Measurements from ENCODE around the gene MCM9.

MCM9 gene

DNA sequence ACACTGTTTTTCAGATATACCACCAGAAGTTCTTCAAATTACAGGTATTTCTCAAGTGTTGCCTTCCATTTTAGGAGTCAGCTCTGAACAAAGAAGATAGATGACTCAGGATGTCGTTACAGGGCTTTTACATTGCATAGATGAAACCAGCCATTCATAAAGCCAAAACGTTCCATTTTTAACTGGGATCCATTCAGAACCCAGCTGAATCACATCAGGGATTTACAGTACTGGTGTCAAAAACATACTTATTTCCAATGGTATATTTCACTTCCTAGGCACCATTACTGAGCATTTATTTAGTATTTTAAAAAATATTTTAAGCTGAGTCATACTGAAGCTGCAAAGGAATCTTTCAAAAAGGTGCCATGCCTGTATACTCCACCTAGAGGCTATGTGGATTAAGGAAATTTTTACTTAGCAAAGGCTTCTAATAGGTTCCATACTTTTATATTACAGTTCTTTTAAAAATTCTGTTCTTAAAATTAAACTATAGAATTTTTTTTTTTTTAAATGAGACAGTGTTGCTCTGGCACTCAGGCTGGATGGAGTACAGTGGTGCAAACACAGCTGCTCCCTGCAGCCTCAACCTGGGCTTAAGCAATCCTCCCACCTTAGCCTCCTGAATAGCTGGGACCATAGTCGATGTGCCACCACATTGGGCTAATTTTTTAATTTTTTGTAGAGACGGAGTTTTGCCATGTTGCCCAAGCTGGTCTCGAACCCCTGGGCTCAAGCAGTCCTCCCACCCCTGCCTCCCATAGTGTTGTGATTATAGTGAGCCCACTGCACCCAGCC lies 38.4 kb downstream of the MCM9 start (continued):
- peak; percentile 71; the same call in 1 of the 2 replicates for TF ChIP-seq MYNN (tag by site-specific recombination; IDR thresholded peaks at IDR 0.05; ENCODE audit: borderline replicate concordance)
- TF ChIP-seq ZBTB20 (tag by site-specific recombination; IDR thresholded peaks at IDR 0.05) = peak; percentile 30; the same call in 1 of the 2 replicates
- TF ChIP-seq ZNF664 (tag by site-specific recombination; IDR thresholded peaks at IDR 0.05) = 0 out of 2 replicates have a peak, but pooled peaks have one; percentile 25
- no peak for TF ChIP-seq SP2 (tag by site-specific recombination; IDR thresholded peaks at IDR 0.05)
- TF ChIP-seq, protein P1, sequence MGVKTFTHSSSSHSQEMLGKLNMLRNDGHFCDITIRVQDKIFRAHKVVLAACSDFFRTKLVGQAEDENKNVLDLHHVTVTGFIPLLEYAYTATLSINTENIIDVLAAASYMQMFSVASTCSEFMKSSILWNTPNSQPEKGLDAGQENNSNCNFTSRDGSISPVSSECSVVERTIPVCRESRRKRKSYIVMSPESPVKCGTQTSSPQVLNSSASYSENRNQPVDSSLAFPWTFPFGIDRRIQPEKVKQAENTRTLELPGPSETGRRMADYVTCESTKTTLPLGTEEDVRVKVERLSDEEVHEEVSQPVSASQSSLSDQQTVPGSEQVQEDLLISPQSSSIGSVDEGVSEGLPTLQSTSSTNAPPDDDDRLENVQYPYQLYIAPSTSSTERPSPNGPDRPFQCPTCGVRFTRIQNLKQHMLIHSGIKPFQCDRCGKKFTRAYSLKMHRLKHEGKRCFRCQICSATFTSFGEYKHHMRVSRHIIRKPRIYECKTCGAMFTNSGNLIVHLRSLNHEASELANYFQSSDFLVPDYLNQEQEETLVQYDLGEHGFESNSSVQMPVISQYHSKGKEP (tag by site-specific recombination; IDR thresholded peaks at IDR 0.05) = peak; percentile 22; the same call in 1 of the 2 replicates
- TF ChIP-seq, protein P2, sequence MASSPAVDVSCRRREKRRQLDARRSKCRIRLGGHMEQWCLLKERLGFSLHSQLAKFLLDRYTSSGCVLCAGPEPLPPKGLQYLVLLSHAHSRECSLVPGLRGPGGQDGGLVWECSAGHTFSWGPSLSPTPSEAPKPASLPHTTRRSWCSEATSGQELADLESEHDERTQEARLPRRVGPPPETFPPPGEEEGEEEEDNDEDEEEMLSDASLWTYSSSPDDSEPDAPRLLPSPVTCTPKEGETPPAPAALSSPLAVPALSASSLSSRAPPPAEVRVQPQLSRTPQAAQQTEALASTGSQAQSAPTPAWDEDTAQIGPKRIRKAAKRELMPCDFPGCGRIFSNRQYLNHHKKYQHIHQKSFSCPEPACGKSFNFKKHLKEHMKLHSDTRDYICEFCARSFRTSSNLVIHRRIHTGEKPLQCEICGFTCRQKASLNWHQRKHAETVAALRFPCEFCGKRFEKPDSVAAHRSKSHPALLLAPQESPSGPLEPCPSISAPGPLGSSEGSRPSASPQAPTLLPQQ (tag by site-specific recombination; IDR thresholded peaks at IDR 0.05) = no peak
- no peak for TF ChIP-seq ZNF707 (tag by site-specific recombination; IDR thresholded peaks at IDR 0.05)
- peak; percentile 61; the same call in 1 of the 2 replicates for TF ChIP-seq PRDM10 (tag by site-specific recombination; IDR thresholded peaks at IDR 0.05)
- TF ChIP-seq KLF8 (tag by site-specific recombination; IDR thresholded peaks at IDR 0.05) = 0 out of 2 replicates have a peak, but pooled peaks have one; percentile 17
- TF ChIP-seq AEBP2 (tag by site-specific recombination; IDR thresholded peaks at IDR 0.05; ENCODE audit: borderline replicate concordance) = no peak
- TF ChIP-seq HOXD13 (CRISPR knock-in tag; IDR thresholded peaks at IDR 0.05; ENCODE audit: borderline replicate concordance) = no peak
- TF ChIP-seq ZNF626 (tag by site-specific recombination; IDR thresholded peaks at IDR 0.05) = no peak

GRCh38 chr6:118895859-118896258 lies 39.1 kb downstream of the MCM9 start:
- TF ChIP-seq ZXDB (tag by site-specific recombination; IDR thresholded peaks at IDR 0.05) (no peak), ZBTB26 (tag by site-specific recombination; optimal IDR thresholded peaks at IDR 0.05) (no peak), ZBTB17 (tag by site-specific recombination; IDR thresholded peaks at IDR 0.05) (0 out of 2 replicates have a peak, but pooled peaks have one; percentile 7), ZNF747 (tag by site-specific recombination; IDR thresholded peaks at IDR 0.05) (no peak), BCL11A (tag by site-specific recombination; IDR thresholded peaks at IDR 0.05; ENCODE audit: low read depth) (no peak), ZNF529 (tag by site-specific recombination; IDR thresholded peaks at IDR 0.05; ENCODE audit: insufficient replicate concordance) (no peak), ZNF354C (tag by site-specific recombination; IDR thresholded peaks at IDR 0.05; ENCODE audit: borderline replicate concordance, low read depth) (no peak), ZNF350 (tag by site-specific recombination; IDR thresholded peaks at IDR 0.05) (no peak), ZNF335 (tag by site-specific recombination; conservative IDR thresholded peaks at IDR 0.05) (0 out of 2 replicates have a peak, but pooled peaks have one; percentile 40), ZBTB7A (tag by site-specific recombination; IDR thresholded peaks at IDR 0.05; ENCODE audit: low read depth) (no peak)
- TF ChIP-seq, protein P3, sequence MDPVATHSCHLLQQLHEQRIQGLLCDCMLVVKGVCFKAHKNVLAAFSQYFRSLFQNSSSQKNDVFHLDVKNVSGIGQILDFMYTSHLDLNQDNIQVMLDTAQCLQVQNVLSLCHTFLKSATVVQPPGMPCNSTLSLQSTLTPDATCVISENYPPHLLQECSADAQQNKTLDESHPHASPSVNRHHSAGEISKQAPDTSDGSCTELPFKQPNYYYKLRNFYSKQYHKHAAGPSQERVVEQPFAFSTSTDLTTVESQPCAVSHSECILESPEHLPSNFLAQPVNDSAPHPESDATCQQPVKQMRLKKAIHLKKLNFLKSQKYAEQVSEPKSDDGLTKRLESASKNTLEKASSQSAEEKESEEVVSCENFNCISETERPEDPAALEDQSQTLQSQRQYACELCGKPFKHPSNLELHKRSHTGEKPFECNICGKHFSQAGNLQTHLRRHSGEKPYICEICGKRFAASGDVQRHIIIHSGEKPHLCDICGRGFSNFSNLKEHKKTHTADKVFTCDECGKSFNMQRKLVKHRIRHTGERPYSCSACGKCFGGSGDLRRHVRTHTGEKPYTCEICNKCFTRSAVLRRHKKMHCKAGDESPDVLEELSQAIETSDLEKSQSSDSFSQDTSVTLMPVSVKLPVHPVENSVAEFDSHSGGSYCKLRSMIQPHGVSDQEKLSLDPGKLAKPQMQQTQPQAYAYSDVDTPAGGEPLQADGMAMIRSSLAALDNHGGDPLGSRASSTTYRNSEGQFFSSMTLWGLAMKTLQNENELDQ (tag by site-specific recombination; IDR thresholded peaks at IDR 0.05; ENCODE audit: low read depth) = no peak
- H3K4me3 ChIP-seq (ENCODE audit: low read depth, low read length) = peak overlapping the region; percentile 94
- H3K36me3 ChIP-seq (ENCODE audit: control insufficient read depth in 2 of 2, insufficient read depth in 1 of 2, low read length in 2 of 2) = peaks cover 0 to 22% of the 10 kb centered on the region in 2 experiments; a peak in 1 of 3 replicates
- no peaks in the 10 kb centered on the region for H3K9me3 ChIP-seq (ENCODE audit: control insufficient read depth, insufficient read depth, low read depth, low read length)
- no peak overlapping the region for H3K27ac ChIP-seq (ENCODE audit: extremely low read depth, low read depth, low read length)
- ChIA-PET POLR2A (interaction anchor here (3.6 kb wide), 1 partner anchor 39 kb away, joined by 21 read pairs; the partner anchor contains the start of gene MCM9), CTCF (interaction anchor here (0.6 to 3.2 kb wide), 11 partner anchors 8 to 214 kb away, joined by 3 to 17 read pairs (median 5); partner anchors contain the start of gene MCM9)
- H3K4me1 ChIP-seq (ENCODE audit: control insufficient read depth, insufficient read depth, low read length) = 0 out of 2 replicates have a peak, but pooled peaks cover 2% of the 10 kb centered on the region
